ENCODE measurements around the gene GSAP. TPM values are rescaled to one million over a fixed set of nuclear protein-coding genes. Genes with fewer than 3 reads are reported as not detected.
A peak's percentile ranks its signal among the peaks of the same experiment; 100 is the strongest.

Gene GSAP
- total RNA-seq, 1 experiment from 2014 or later, result 6.5 TPM

DNA sequence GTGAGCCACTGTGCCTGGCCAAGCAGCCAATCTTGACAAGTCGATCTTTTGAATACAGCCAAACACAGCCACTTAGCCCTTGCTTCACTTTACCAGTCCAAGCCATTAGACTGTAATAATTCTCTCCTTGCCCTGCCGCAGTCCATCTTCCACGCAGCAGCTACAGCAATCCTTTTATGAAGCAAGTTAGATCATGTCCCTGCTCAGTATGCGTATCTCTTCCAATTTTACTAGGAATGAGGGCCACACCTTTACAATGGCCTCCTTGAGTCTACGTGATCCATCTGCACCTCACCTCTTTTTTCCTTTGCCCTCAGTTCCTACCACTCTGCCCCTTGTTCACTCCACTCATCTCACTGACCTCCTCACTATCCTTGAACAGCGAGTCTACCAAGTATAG, 22.2 kb downstream of the GSAP start:
- H2AFZ ChIP-seq (ENCODE audit: low read length), result no peak overlapping the region
- H3K9me2 ChIP-seq (replicated peaks; ENCODE audit: low read length), result no peaks in the 10 kb centered on the region
- no peaks in the 10 kb centered on the region for H3K27me3 ChIP-seq (ENCODE audit: low read length)
- no peak overlapping the region for H3K4me3 ChIP-seq (ENCODE audit: low read length)
- H3K4me1 ChIP-seq (ENCODE audit: insufficient read depth, low read length), result peaks cover 25% of the 10 kb centered on the region
- DNase-seq (no peak), ATAC-seq (no peak)
- no peak for TF ChIP-seq EZH2 (IDR thresholded peaks at IDR 0.05; ENCODE audit: low read length, unreplicated experiment)
- TF ChIP-seq EZH2phosphoT487 (IDR thresholded peaks at IDR 0.05; ENCODE audit: borderline replicate concordance, low read length), result no peak
- TF ChIP-seq, protein P1, sequence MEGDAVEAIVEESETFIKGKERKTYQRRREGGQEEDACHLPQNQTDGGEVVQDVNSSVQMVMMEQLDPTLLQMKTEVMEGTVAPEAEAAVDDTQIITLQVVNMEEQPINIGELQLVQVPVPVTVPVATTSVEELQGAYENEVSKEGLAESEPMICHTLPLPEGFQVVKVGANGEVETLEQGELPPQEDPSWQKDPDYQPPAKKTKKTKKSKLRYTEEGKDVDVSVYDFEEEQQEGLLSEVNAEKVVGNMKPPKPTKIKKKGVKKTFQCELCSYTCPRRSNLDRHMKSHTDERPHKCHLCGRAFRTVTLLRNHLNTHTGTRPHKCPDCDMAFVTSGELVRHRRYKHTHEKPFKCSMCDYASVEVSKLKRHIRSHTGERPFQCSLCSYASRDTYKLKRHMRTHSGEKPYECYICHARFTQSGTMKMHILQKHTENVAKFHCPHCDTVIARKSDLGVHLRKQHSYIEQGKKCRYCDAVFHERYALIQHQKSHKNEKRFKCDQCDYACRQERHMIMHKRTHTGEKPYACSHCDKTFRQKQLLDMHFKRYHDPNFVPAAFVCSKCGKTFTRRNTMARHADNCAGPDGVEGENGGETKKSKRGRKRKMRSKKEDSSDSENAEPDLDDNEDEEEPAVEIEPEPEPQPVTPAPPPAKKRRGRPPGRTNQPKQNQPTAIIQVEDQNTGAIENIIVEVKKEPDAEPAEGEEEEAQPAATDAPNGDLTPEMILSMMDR (conservative IDR thresholded peaks at IDR 0.05; ENCODE audit: low read depth, low read length), result no peak
- H3F3A ChIP-seq (ENCODE audit: low read length, unreplicated experiment), result no peaks in the 10 kb centered on the region
- no peaks in the 10 kb centered on the region for H4K20me1 ChIP-seq (ENCODE audit: low read length)
- POLR2A ChIA-PET (ENCODE audit: unreplicated experiment), result no interaction called here
- intact Hi-C loops (cut with micrococcal nuclease), result loop anchor here (1.0 to 2.0 kb wide), 3 partner anchors 15 to 61 kb away; no protein-coding TSS in a partner anchor
- H3K4me2 ChIP-seq (ENCODE audit: low read length), result peak overlapping the region; percentile 13; the same call in 1 of the 2 replicates
- H3K36me3 ChIP-seq (ENCODE audit: low read depth, low read length), result no peaks in the 10 kb centered on the region
- TSS peak; percentile 96 for BruUV-seq (replicated peaks)
- no peaks in the 10 kb centered on the region for H3K9me3 ChIP-seq (ENCODE audit: low read length)
- H3K27ac ChIP-seq (ENCODE audit: low read length), result peak overlapping the region; percentile 88
- H3K9ac ChIP-seq (ENCODE audit: low read length), result peak overlapping the region; percentile 72
- no peaks in the 10 kb centered on the region for H3K79me2 ChIP-seq (ENCODE audit: low read length)
- CTCF ChIA-PET, result no interaction called here

DNA sequence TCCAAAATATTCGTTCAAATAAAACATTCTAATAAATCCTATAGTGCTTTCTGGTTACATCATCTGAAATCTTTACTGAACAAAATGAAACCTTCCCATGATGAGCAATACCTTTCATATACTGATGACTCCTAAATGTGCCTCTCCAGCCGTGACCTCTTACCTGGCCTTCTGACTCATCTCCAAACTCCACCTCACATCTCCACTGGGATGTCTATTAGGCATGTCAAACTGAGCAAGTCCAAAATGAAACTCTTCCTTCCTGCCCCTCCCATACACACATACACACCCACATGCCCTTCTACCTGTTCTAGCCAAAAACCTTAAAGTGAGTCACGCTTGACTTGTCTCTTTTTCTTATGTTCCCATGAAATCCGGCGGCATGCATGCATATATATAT, 22.9 kb downstream of the GSAP start:
- POLR2A ChIA-PET (ENCODE audit: unreplicated experiment), result no interaction called here
- Histone ChIP-seq H3K27me3 (ENCODE audit: low read length) (no peaks in the 10 kb centered on the region), H3K4me2 (ENCODE audit: low read length) (peak overlapping the region; percentile 61), H3K9ac (ENCODE audit: low read length) (peak overlapping the region; percentile 72; the same call in 1 of the 2 replicates), H3K4me3 (ENCODE audit: low read length) (no peak overlapping the region), H3F3A (ENCODE audit: low read length, unreplicated experiment) (no peaks in the 10 kb centered on the region), H3K36me3 (ENCODE audit: low read depth, low read length) (no peaks in the 10 kb centered on the region), H3K27ac (ENCODE audit: low read length) (peak overlapping the region; percentile 88), H4K20me1 (ENCODE audit: low read length) (no peaks in the 10 kb centered on the region), H3K4me1 (ENCODE audit: insufficient read depth, low read length) (peaks cover 25% of the 10 kb centered on the region), H3K9me2 (replicated peaks; ENCODE audit: low read length) (no peaks in the 10 kb centered on the region), H3K79me2 (ENCODE audit: low read length) (no peaks in the 10 kb centered on the region), H3K9me3 (ENCODE audit: low read length) (no peaks in the 10 kb centered on the region), H2AFZ (ENCODE audit: low read length) (no peak overlapping the region)
- intact Hi-C loops (cut with micrococcal nuclease), result loop anchor here (1.0 to 2.0 kb wide), 3 partner anchors 16 to 62 kb away; no protein-coding TSS in a partner anchor
- CTCF ChIA-PET, result no interaction called here
- TF ChIP-seq, protein P1 (conservative IDR thresholded peaks at IDR 0.05; ENCODE audit: low read depth, low read length), result no peak
- TF ChIP-seq EZH2 (IDR thresholded peaks at IDR 0.05; ENCODE audit: low read length, unreplicated experiment), result no peak
- no TSS peak for BruUV-seq (replicated peaks)
- ATAC-seq (peak; percentile 98), DNase-seq (peak; percentile 96)

DNA sequence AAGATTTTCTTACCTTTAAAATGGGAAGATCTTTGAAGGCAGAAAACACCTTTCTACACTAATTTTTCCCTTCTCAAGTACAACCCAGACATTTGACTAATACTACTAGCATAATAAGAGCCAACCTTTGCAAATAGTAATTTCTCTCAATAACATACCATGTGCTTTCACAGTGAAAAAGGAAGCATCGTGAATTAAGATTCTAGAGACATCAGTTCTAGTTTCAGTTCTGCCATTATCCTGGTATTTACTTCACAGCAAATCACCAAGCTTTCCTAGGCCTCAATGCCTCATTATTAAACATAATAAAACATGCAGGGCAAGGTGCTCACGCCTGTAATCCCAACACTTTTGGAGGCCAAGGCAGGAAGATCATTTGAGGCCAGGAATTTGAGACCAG, 24.9 kb downstream of the GSAP start:
- Histone ChIP-seq H3K27me3 (ENCODE audit: low read length) (no peaks in the 10 kb centered on the region), H3K4me2 (ENCODE audit: low read length) (no peak overlapping the region), H3K36me3 (ENCODE audit: low read depth, low read length) (no peaks in the 10 kb centered on the region), H3K9me3 (ENCODE audit: low read length) (no peaks in the 10 kb centered on the region), H3K9ac (ENCODE audit: low read length) (no peak overlapping the region), H3K79me2 (ENCODE audit: low read length) (no peaks in the 10 kb centered on the region), H2AFZ (ENCODE audit: low read length) (no peak overlapping the region), H4K20me1 (ENCODE audit: low read length) (no peaks in the 10 kb centered on the region), H3K4me3 (ENCODE audit: low read length) (no peak overlapping the region), H3K27ac (ENCODE audit: low read length) (no peak overlapping the region), H3K9me2 (replicated peaks; ENCODE audit: low read length) (no peaks in the 10 kb centered on the region), H3K4me1 (ENCODE audit: insufficient read depth, low read length) (peaks cover 25% of the 10 kb centered on the region), H3F3A (ENCODE audit: low read length, unreplicated experiment) (no peaks in the 10 kb centered on the region)
- no TSS peak for BruUV-seq (replicated peaks)
- CTCF ChIA-PET, result no interaction called here
- intact Hi-C loops (cut with micrococcal nuclease), result no loop called here
- ATAC-seq (no peak), DNase-seq (no peak)
- TF ChIP-seq, protein P1 (conservative IDR thresholded peaks at IDR 0.05; ENCODE audit: low read depth, low read length), result no peak
- TF ChIP-seq EZH2 (IDR thresholded peaks at IDR 0.05; ENCODE audit: low read length, unreplicated experiment), result no peak
- TF ChIP-seq EZH2phosphoT487 (IDR thresholded peaks at IDR 0.05; ENCODE audit: borderline replicate concordance, low read length), result no peak
- POLR2A ChIA-PET (ENCODE audit: unreplicated experiment), result no interaction called here
